Mononuclear cell (primary cell): ENCODE data around the gene GPX2. TPM values are rescaled to one million over a fixed set of nuclear protein-coding genes. Genes with fewer than 3 reads are reported as not detected.
A peak's percentile ranks its signal among the peaks of the same experiment; 100 is the strongest.
"Not testable (repeated sequence)": the region's sequence is repeated elsewhere in the genome, so short reads cannot be mapped to it uniquely, and the experiment has no call there.

Source experiments
- H3K27me3 ChIP-seq: 2 replicates; pipeline ENCODE4 v1.6.0; 2011; ENCODE audit warnings: low read length, control low read depth; ENCODE audit not compliant: insufficient read depth
- H3K4me1 ChIP-seq: 2 replicates; pipeline ENCODE4 v1.5.1; 2011; ENCODE audit warnings: mild to moderate bottlenecking, low read length, control low read depth; ENCODE audit not compliant: insufficient read depth
- H3K4me3 ChIP-seq: 2 replicates; pipeline ENCODE4 v1.5.1; 2011; ENCODE audit warnings: mild to moderate bottlenecking, low read length, moderate library complexity
- H3K9me3 ChIP-seq: 2 replicates; pipeline ENCODE4 v1.5.1; 2011; ENCODE audit warnings: low read depth, mild to moderate bottlenecking, control low read depth, low read length
- total RNA-seq: library from RNA; depleted of rRNA; stranded (reverse); fragments of >200 nt; gene quantifications from one replicate; pipeline ENCODE4 v1.2.3, GENCODE V29; 2012

Gene GPX2
- total RNA-seq, 1 donor, result not detected

- H3K27me3 ChIP-seq, result no peaks in the 10 kb centered on the region
- no peaks in the 10 kb centered on the region for H3K9me3 ChIP-seq
- H3K4me3 ChIP-seq, result no peak overlapping the region
- H3K4me1 ChIP-seq, result peaks cover 40% of the 10 kb centered on the region
These were observed 26.7 kb downstream of the GPX2 start for GRCh38 chr14:64915797-64916196.

GRCh38 chr14:64915029-64915424, 27.5 kb downstream of the GPX2 start:
- Histone ChIP-seq H3K27me3 (peaks cover under 1% of the 10 kb centered on the region), H3K4me1 (peaks cover 40% of the 10 kb centered on the region), H3K9me3 (no peaks in the 10 kb centered on the region), H3K4me3 (peak overlapping the region; percentile 99)

GRCh38 chr14:64914237-64915028, 28.1 kb downstream of the GPX2 start, which contains the start of gene CHURC1:
Gene CHURC1 (plus strand): TSS chr14:64914455. CDS start chr14:64914496, 41 bp downstream.
- H3K4me1 ChIP-seq, result peaks cover 37% of the 10 kb centered on the region
- H3K27me3 ChIP-seq, result peaks cover 2% of the 10 kb centered on the region
- no peaks in the 10 kb centered on the region for H3K9me3 ChIP-seq
- H3K4me3 ChIP-seq, result peak within 1 kb of the TSS; percentile 99

GRCh38 chr14:64913477-64913876, 29.1 kb downstream of the GPX2 start:
- not testable (repeated sequence) for H3K4me3 ChIP-seq, H3K9me3 ChIP-seq, H3K27me3 ChIP-seq
- H3K4me1 ChIP-seq, result peaks cover 33% of the 10 kb centered on the region

DNA sequence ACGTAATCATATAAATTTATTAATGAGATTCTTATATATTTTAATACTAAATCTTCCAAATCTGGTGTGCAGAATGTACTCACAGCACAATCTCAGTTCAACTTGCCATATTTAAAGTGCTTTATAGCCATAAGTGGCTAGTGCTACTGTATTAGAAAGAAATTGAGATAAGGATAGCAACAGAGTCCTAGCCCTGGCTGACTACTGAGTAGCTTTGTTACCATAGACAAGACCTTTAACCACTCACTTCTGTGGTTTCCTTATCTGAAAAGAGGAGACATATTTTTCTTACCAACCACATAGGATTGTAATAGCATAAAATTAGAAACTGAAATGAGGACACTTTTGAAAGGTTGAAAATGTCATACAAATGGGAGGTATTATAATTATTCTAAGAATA, 30.3 kb downstream of the GPX2 start:
- Histone ChIP-seq H3K4me1 (peaks cover 26% of the 10 kb centered on the region), H3K9me3 (no peaks in the 10 kb centered on the region), H3K4me3 (no peak overlapping the region), H3K27me3 (peaks cover 4% of the 10 kb centered on the region)

GRCh38 chr14:64910847-64911495, 31.6 kb downstream of the GPX2 start:
- peaks cover 21% of the 10 kb centered on the region for H3K4me1 ChIP-seq
- H3K27me3 ChIP-seq, result peaks cover 4% of the 10 kb centered on the region
- no peak overlapping the region for H3K4me3 ChIP-seq
- no peaks in the 10 kb centered on the region for H3K9me3 ChIP-seq

DNA sequence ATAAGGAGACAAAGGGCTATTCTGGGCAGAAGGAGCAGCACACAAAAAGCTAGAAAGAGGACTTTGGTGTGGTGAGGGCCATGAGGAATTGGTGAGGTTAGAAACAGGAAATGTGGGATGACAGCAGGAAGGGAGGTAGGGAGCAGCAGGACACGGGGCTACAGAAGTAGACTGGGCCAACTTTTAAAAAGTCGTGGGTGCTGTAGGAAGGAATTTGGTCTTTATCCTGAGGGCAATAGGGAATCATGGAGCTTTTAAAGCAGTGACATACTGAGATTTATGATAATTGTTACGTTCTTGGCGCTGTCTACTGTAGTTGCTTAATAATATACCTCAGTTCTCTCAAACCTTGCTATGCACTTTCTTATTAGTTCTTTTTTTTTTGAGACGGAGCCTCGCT, 36.5 kb downstream of the GPX2 start:
- H3K4me1 ChIP-seq, result peaks cover 8% of the 10 kb centered on the region
- H3K27me3 ChIP-seq, result peaks cover 8% of the 10 kb centered on the region
- no peaks in the 10 kb centered on the region for H3K9me3 ChIP-seq
- H3K4me3 ChIP-seq, result no peak overlapping the region

- Histone ChIP-seq H3K9me3 (no peaks in the 10 kb centered on the region), H3K27me3 (peaks cover 6% of the 10 kb centered on the region), H3K4me1 (no peaks in the 10 kb centered on the region), H3K4me3 (no peak overlapping the region)
These were observed 42.6 kb downstream of the GPX2 start for GRCh38 chr14:64899958-64900357.

DNA sequence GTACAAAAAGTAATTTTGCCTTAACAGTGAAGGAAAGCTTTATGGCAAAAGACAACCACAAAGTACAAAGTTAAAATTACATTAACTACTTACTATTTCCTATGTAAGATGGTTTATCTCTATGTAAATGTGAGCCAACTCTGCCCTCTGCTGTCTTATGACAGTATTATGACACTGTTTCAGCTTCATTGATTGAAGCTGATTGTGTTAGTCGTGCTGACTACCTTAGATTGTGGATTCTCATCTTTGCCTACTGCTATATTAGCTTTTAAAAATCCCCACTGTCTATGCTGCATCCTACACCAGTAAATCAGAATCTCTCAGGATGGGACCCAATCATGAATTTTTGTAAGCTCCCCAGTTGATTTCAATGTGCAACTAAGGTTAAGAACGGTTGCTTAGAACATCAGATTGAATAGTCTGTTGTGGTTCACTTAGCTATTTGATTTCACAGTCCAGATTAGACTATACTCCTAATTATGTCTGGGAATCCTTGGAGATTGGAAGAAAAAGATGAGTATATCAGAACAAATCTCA, 50.6 kb downstream of the GPX2 start:
- Histone ChIP-seq H3K27me3 (peaks cover 10% of the 10 kb centered on the region), H3K9me3 (no peaks in the 10 kb centered on the region), H3K4me1 (no peaks in the 10 kb centered on the region), H3K4me3 (no peak overlapping the region)

GRCh38 chr14:64891173-64891838, 51.2 kb downstream of the GPX2 start:
- peaks cover 12% of the 10 kb centered on the region for H3K27me3 ChIP-seq
- no peak overlapping the region for H3K4me3 ChIP-seq
- no peaks in the 10 kb centered on the region for H3K9me3 ChIP-seq
- H3K4me1 ChIP-seq, result no peaks in the 10 kb centered on the region

GRCh38 chr14:64889352-64889751, 53.2 kb downstream of the GPX2 start:
- Histone ChIP-seq H3K4me1 (no peaks in the 10 kb centered on the region), H3K4me3 (no peak overlapping the region), H3K9me3 (no peaks in the 10 kb centered on the region), H3K27me3 (peaks cover 16% of the 10 kb centered on the region)

Other genes with a start within 250 kb of the GPX2 start
- gene PLEKHG3, start 238.3 kb downstream of the GPX2 start, total RNA-seq, result 6.7 TPM
- 1.5 TPM for gene SPTB, start 62.8 kb downstream of the GPX2 start, total RNA-seq
- 110 TPM for gene CHURC1, start 28.3 kb downstream of the GPX2 start, total RNA-seq
- gene RAB15, start 29.6 kb upstream of the GPX2 start, total RNA-seq, result 2.9 TPM
- 3.5 TPM for gene FNTB, start 44.1 kb upstream of the GPX2 start, total RNA-seq
- gene MAX, start 159.8 kb upstream of the GPX2 start, total RNA-seq, result 158 TPM